Stimulated activated CD4-positive, alpha-beta T cell treated with anti-CD3 and anti-CD28 coated beads, Interleukin-2, amount 100 ng/mL, for 48 hours (primary cell): ENCODE data around the gene SHANK1.

Experiments used
- DNase-seq, 2 donors: peaks; one replicate each; pipeline ENCODE4 v3.0.0-alpha.2; 2020

The SHANK1 gene

DNA sequence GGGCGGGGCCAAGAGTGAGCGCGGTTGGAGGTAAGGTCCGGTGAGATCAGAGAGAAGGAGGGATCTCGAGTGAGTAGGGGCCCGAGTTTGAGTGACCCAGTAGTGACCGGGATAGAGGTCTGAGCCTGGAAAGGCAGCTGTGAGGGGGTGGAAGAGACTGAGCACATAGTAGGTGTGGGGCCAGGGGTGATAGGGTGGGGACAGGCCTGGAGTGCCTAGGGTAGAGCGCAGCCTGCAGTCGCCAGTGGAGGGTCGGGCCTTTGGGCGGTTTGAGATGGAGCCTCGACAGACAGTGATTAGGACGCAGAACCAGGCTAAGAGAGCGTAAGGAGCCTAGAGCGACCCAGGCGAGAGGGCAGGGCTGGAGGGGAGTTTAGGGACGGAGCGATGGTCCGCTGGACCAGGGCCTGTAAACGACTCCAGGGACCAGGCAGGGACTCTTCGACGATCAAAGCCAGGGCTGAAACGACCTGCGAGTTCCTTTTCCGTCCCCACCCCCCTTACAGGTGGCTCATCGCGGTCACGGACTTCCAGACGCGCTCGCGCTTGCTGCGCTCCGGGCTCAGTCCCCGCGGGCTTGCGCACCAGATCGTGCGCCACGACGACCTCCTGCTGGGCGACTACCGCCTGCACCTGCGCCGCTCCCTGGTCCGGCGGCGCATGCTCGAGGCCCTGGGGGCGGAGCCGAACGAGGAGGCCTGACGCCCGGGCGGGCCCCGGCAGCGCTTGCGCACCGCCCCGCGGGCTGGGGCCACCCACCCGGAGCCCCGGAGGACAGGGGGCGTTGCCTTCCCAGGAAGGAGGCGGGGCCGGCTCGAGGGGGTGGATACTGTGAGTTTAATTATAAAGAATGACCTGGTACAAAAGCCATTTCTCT lies 60.9 kb downstream of the SHANK1 start:
- peak; percentile 35 to 55 for DNase-seq

DNA sequence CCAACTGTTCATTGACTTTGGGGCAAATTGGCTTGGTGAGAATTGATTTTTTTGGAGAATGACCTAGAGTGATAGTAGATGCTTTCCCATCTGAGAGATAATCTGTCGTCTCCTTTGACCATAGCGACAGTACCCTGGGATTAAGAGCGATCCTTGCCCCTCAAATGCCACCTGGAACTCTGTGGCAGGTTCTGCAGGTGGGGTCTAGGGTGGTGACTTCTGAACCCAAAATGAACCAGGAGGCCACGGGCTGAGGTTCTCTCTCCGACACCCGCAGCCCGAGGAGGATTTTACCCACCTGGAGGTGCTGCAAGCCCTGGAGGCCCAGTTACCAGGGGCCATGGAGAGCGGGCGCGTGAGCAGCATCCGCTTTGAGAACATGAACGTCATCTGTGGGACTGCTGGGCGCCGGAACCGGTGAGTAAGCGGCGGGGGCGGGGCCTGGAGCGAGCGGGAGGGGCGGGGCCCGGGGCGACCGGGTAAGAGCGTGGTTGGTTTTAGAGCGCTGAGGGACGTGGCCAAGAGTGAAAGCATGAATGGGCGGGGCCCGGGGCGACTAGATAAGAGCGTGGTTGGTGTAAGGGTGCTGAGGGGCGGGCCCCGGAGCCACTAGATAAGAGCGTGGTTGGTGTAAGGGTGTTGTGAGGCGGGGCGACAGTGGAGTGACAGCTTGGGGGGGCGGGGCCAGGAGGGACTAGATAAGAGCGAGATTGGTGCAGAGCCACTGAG lies 61.7 kb downstream of the SHANK1 start:
- peak; percentile 76 to 85 for DNase-seq

GRCh38 chr19:50657222-50657669 lies 62.4 kb downstream of the SHANK1 start:
- DNase-seq = no peak

GRCh38 chr19:50654882-50655281 lies 64.7 kb downstream of the SHANK1 start:
- DNase-seq = no peak

- no peak for DNase-seq
These were observed 66.9 kb downstream of the SHANK1 start for GRCh38 chr19:50652722-50653121.

DNA sequence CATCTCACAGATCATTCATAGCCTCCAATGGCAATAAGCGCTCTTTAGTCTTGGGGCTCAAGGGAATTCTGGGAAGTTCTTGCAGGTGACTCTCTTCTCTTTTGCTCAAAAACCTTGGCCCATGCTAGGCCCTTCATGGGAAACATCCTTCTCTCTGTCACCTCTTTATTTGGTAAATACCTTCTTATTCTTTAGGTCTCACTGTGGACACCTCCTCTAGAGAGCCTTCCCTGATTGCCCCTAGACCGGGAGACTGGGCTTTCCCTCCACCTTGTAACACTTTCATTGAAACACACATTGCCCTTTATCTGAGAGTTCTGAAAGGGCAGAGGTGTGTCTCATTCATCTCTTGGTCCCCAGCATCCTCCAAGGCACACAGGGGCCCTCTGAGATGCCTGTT lies 68.4 kb downstream of the SHANK1 start:
- DNase-seq = no peak

- no peak for DNase-seq
These were observed 69.9 kb downstream of the SHANK1 start, which contains the start of gene C19orf81 for GRCh38 chr19:50649433-50650391. TSS of gene C19orf81 (plus strand) at chr19:50649445. CDS start at chr19:50649445, 0 bp downstream.

- DNase-seq = no peak
These were observed 70.9 kb downstream of the SHANK1 start for GRCh38 chr19:50648659-50649058.

- DNase-seq = no peak
These were observed 71.6 kb downstream of the SHANK1 start for GRCh38 chr19:50647879-50648615.

DNA sequence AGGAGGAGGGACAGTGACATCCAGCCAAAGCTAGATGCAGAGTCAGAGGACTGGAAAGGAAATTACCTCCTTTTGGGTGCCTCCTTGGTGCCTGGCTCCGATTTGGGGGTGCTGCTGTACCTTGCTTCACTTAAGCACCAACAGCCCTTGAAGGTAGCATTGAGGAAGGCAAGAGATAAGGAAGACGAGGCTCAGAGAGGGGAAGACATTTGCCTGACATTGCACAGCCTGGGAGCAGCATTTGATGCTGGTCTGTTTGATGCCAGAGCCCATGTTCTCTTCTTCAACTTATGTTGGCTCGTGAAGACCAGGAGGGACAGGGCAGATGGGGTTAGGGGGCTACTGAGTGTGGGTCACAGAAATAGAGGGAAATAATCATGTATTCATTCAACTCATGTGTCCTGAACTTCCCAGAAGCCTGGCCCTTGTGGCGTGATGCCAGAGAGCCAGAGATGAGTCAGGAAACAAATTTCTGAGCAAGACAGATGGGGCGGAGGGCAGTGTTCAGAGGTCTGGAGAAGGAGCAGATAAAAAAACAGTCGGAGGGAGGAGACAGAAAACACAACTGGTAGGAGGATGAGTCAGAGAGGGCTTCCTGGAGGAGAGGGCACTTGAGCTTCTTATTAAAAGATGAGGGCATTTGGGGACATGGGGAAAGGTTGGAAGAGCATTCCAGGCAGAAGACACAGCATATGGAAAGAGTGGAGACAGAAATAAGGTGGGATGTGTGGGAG lies 73.4 kb downstream of the SHANK1 start:
- no peak for DNase-seq

- DNase-seq = no peak
These were observed 74.5 kb downstream of the SHANK1 start for GRCh38 chr19:50645107-50645506.

DNA sequence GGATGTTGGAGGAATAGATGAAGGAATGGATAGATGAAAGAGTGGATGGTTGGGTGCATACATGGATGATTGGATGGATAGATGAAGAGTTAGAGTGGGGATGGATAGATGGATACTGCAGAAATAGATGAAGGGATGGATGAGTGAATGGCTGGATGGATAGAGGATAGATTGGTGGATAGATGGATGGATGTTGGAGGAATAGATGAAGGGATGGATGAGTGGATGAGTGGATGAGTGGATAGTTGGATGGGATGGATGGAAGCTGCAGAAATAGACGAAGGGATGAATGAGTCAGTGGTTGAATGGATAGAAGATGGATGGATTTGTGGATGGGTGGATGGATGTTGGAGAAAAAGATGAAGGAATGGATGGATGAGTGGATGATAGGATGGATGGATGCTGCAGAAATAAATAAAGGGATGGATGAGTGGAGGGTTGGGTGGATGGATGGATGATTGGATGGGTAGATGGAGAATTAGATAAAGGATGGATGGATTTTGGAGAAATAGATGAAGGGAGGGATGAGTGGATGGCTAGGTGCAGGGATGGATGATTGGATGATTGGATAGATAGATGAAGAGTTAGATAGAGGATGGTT lies 75.2 kb downstream of the SHANK1 start:
- no peak for DNase-seq

GRCh38 chr19:50640368-50640767 lies 79.2 kb downstream of the SHANK1 start:
- DNase-seq = no peak

GRCh38 chr19:50639121-50640112 lies 80.2 kb downstream of the SHANK1 start, which contains the start of gene SYT3:
TSS of gene SYT3 (minus strand) at chr19:50639881. CDS start at chr19:50637411, 2,470 bp downstream.
- peak; percentile 17 to 23 for DNase-seq

DNA sequence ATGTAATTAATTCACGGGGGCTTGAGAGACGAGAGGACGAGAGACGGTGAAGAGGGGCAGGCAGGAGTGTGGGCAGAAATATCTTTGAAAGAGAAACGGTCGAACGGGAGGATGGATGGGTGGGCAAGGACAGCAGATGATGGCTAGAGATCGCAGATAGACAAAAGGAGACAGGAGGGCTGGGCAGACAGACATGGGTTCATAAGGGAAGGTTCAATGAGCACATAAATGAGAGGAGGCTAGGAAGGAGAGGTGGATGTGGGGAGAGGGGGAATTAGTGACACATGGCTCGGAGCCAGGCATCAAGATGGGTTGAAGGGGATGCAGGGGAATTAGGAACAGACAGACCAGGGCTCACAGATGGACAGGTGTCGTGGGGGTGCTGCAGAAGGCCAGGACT lies 81.0 kb downstream of the SHANK1 start:
- no peak for DNase-seq

DNA sequence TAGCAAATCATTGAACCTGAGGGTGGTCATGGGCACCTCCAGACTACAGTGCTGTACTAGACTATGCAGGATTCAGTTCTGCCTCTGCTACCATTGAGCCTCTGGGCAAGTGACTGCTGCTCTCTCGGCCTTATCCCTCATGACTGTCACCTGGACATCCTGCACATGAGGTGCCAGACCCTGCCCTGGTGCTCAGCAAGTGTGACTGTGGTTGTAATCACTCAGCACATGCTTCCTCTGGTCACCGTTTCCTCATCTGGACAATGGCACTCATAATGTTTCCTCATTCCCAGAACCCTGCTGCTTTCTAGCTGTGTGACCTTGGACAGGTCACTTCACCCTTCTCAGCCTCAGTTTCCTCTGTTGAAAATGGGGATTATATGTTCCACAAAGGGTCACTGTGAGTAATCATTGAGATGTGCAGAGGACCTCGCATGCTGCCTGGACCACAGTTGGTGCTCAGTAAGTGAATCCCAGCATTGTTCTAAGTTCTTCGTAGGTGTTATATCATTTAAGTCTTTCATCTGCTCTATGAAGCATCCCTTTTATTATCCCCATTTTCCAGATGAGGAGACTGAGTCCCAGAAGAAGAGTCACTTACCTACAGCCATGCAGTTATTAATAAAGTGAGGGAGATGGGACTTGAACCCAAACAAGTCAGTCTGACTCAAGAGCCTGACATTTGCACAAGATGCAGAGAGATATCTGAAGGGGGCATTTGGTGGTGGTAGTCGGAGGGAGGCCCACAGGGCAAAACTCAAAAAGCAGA lies 83.1 kb downstream of the SHANK1 start:
- DNase-seq = no peak

- DNase-seq = no peak
These were observed 85.6 kb downstream of the SHANK1 start for GRCh38 chr19:50633973-50634372.

DNA sequence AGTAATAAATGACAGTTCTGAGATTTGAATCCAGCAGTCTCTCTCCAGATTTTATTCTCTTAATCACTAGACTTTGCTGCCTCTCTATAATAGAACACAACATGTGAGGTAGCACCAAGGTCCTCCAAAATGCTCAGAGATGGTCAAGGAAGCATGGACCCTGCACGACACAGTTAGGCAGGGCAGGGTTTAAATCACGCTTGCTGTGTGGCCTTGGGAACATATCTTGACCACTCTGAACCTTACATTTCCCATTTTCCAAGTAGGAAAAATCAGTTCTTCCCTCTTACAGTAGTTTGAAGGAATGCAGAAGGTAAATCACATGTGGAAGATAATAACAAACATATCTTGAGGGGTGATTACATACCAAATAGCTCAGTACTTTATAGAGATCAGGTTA lies 86.2 kb downstream of the SHANK1 start:
- no peak for DNase-seq
